Measurements from ENCODE around the gene JMJD1C. TPM values are rescaled to one million over a fixed set of nuclear protein-coding genes. Genes with fewer than 3 reads are reported as not detected.

JMJD1C gene
- total and polyA plus RNA-seq, 12 donors, result 14.4 to 70.4 (median 39.2) TPM

DNA sequence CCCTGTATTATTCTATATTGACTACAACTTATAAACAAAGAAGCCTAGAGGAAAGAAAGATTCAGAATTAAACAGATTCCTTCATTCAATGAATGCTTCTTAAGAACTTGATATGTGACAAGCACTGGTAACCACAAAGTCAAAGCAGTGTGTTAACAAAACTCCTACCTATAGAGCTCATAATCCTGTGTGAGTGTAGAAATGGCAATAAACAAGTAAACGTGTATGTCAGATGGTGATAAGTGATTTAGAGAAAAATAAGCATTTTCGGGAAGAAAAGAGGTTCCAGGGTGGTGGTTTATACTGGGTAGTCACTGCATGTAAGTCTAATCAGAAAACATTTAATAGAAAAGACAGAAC is 141.3 kb downstream of the JMJD1C start:
- WGBS, 2 donors, result 74 to 76% methylated on average over 2 of the region's 2 CpGs
- H3K4me1 ChIP-seq, result peaks cover 0 to 5% (median 0%) of the 10 kb centered on the region in 9 donors
- no peak for ATAC-seq
- DNase-seq, result no peak
- H3K27me3 ChIP-seq, result no peaks in the 10 kb centered on the region
- intact Hi-C loops (cut with DNase I), result no loop called here
- no peaks in the 10 kb centered on the region for H3K9me3 ChIP-seq
- TF ChIP-seq, protein P1, sequence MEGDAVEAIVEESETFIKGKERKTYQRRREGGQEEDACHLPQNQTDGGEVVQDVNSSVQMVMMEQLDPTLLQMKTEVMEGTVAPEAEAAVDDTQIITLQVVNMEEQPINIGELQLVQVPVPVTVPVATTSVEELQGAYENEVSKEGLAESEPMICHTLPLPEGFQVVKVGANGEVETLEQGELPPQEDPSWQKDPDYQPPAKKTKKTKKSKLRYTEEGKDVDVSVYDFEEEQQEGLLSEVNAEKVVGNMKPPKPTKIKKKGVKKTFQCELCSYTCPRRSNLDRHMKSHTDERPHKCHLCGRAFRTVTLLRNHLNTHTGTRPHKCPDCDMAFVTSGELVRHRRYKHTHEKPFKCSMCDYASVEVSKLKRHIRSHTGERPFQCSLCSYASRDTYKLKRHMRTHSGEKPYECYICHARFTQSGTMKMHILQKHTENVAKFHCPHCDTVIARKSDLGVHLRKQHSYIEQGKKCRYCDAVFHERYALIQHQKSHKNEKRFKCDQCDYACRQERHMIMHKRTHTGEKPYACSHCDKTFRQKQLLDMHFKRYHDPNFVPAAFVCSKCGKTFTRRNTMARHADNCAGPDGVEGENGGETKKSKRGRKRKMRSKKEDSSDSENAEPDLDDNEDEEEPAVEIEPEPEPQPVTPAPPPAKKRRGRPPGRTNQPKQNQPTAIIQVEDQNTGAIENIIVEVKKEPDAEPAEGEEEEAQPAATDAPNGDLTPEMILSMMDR (IDR thresholded peaks at IDR 0.05), result no peak
- H3K4me3 ChIP-seq, result no peak overlapping the region
- no peaks in the 10 kb centered on the region for H3K36me3 ChIP-seq
- no peak overlapping the region for H3K27ac ChIP-seq

GRCh38 chr10:63323701-63324494 is 141.9 kb downstream of the JMJD1C start:
- Histone ChIP-seq H3K27me3 (no peaks in the 10 kb centered on the region), H3K4me1 (peaks cover 0 to 5% (median 0%) of the 10 kb centered on the region in 9 donors), H3K4me3 (no peak overlapping the region), H3K9me3 (no peaks in the 10 kb centered on the region), H3K36me3 (no peaks in the 10 kb centered on the region), H3K27ac (no peak overlapping the region)
- TF ChIP-seq, protein P1 (IDR thresholded peaks at IDR 0.05), result no peak
- DNase-seq, result no peak
- ATAC-seq, result no peak
- intact Hi-C loops (cut with DNase I), result no loop called here
- WGBS, 2 donors, result 93 to 97% methylated on average over 6 of the region's 6 CpGs

- Histone ChIP-seq H3K36me3 (no peaks in the 10 kb centered on the region), H3K27ac (no peak overlapping the region), H3K27me3 (no peaks in the 10 kb centered on the region), H3K4me1 (peaks cover 0 to 5% (median 0%) of the 10 kb centered on the region in 9 donors), H3K9me3 (no peaks in the 10 kb centered on the region), H3K4me3 (no peak overlapping the region)
- intact Hi-C loops (cut with DNase I), result no loop called here
- ATAC-seq, result no peak
- no peak for DNase-seq
- 66 to 89% methylated on average over 1 of the region's 1 CpG for WGBS, 2 donors
- TF ChIP-seq, protein P1 (IDR thresholded peaks at IDR 0.05), result no peak
Observed at GRCh38 chr10:63320683-63321082, 145.1 kb downstream of the JMJD1C start.

DNA sequence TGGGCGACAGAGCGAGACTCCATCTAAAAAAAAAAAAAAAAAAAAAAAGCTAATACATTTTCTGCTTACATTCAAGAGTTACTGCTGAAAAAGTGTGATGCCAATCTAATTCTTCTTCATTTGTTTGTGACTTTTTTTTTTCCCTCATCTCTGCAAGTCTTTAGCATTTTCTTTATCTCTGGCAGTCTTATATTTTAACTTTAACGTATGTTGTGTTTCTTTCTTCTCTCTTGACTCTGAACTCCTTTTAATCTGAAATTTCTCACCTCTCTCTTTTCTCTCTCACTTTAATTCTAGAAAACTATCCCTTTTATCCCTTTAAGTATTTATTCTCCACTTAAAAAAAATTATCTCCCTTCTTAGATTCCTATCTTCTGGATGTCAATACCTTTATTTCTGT is 146.5 kb downstream of the JMJD1C start:
- DNase-seq, result no peak
- H3K27me3 ChIP-seq, result no peaks in the 10 kb centered on the region
- no peaks in the 10 kb centered on the region for H3K4me1 ChIP-seq
- H3K36me3 ChIP-seq, result no peaks in the 10 kb centered on the region
- H3K27ac ChIP-seq, result no peak overlapping the region
- 98 to 100% methylated on average over 3 of the region's 3 CpGs for WGBS, 2 donors
- TF ChIP-seq, protein P1 (IDR thresholded peaks at IDR 0.05), result no peak
- no peak for ATAC-seq
- intact Hi-C loops (cut with DNase I), result no loop called here
- H3K9me3 ChIP-seq, result no peaks in the 10 kb centered on the region
- no peak overlapping the region for H3K4me3 ChIP-seq

Data from heart right ventricle (tissue), 16 donors.